UCSD-AML1 (cell line): ENCODE results near the gene GPC5.

Source experiments
- DNase-seq: peaks from one replicate; lab custom pipeline; 2025; ENCODE audit not compliant: unreplicated experiment; lab: John Stamatoyannopoulos, UW

The GPC5 gene

GRCh38 chr13:91534996-91535395, 136.6 kb downstream of the GPC5 start:
- no peak for DNase-seq

DNA sequence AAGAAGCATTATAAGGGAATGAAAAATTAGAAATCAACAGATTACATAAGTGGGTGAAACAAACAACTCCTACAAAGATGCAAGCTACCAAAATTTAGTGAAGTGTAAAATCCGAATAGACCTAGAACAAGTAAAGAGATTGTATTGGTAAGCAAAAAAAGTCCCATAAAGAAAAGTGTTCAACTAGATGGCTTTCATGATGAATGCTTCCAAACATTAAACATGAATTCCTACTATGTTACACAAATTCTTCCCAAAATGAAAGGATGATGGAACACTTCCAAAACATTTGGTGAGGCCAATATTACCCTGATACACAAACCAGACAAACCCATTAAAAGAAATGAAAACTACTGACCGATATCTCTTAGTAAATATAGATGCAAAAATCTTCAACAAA, 139.0 kb downstream of the GPC5 start:
- no peak for DNase-seq

DNA sequence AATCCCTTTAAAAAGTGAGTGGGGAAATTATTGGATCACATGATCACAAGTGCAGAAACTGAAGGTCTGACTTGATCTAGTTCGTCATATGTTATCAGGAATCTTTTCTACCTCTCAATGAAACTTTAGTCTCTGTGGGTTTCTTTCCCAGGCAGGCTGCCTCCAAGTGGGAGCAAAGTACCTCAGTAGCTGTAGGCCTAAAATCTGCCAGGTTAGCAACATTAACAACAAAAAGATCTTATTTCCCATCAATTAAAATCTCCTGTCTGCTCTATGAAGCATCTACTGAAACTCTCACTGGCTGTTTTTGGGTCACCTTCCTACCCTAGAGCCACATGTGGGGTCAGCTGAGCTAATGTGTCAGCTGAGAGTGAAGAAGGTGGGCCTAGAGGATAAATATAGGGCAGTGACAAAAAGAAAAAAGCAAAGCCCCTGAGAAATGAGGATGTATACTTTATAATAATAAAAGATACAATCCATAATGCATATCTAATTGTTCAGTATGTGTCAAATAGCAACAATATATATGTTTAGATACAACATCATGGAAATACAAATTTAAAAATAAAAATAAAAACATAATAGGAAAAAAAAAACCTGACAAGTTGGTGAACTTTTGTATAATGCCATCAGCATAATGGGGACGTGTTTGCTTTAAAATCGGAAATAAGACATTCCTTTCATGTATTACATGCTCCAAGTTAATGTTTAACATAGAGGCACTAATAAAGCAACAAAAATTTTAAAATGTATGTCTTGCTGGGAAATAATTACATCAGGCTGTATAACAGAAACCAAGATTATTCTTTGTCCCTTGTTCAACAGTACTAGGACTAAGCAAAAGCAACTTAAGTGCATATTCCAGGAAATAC, 141.1 kb downstream of the GPC5 start:
- no peak for DNase-seq

GRCh38 chr13:91540158-91540736, 141.8 kb downstream of the GPC5 start:
- DNase-seq: no peak

- no peak for DNase-seq
These were observed 146.3 kb downstream of the GPC5 start for GRCh38 chr13:91544723-91545122.

GRCh38 chr13:91546900-91547299, 148.5 kb downstream of the GPC5 start:
- no peak for DNase-seq

DNA sequence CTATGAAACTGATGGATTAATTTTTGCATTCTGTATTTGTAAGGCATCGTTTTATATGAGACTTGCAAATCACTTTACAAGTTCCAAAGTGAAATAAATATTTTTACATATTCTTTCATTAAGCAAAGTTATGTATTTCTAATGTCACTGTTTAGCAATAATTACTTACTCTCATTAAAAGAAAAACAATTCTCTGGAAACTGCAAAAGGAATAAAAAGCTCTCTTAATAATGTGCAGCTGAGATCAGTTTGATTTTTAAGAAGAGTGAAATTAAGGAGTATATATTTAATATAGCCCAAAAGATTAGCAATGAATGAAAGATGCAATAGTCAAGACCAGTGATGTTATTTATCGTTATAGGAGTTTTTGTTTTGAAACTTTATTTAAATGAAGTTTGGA, 155.2 kb downstream of the GPC5 start:
- DNase-seq: no peak

DNA sequence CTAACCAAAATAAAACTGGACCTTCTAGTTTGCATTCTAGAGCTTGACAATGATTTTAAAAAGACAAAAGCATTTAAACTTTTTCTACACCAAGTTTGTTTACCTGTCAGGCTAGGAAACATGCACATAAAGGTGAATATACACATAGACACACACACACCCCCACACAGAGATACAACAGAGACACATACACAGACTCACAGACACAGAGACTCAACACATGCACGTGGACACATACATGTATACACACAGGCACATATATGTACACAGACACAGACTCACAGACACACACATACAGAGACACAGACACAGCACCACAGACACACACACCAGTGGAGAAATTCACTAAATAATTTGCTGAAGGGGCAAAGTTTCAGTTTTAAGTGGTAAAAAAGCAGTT, 155.7 kb downstream of the GPC5 start:
- DNase-seq: no peak

DNA sequence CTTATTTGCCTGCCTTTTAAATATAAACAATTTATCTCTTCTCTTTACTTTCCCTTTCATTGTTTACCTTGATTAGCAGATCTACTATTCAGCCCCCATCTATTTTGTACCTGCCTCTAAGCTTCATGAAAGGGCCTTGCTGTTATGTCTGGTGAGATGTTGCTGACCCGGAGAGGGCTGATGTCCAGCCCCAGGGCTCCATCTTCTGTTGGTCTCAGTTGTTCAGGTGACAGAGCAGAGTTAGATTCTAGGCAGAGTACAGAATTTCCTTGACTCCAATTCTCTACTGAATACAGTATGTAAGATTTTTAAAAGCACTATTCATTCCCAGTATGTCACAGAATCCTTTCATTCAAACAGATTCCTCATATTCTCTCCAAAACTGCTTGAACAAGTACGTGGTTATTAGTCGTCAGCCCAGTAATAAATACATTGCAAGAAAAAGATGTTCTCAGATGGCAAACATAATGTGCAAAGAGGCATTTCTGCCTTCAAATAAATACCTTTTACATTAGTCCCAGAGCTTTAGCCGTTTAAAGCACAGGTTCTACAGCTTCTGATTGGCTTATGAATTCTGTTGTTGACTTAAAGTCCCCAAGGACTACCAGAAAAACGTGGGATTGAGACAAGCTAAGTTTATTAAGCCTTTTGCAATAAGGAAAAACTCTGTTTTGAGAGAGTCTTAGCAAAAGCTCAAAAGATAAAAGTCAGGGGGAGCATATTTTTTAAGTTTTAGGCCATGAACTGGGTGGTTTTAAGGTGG, 159.1 kb downstream of the GPC5 start:
- no peak for DNase-seq

DNA sequence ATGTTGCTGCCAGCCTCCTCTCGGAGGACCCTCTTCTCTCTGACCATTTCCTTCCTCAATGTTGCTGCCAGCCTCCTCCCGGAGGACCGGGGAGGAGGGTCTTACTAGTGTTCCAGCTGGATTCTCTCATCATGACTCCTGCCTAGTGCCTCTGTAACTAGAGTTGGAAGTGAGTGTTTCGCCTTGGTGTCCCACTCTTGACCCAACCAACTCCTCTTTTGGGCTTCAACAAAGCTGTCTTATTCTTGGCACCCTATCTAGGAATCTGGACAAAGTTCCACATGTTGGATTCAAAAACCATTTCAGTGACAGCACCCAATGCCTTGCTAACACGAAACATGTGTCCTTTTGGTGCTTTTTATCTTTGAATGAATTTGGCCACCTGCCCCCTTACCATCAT, 165.4 kb downstream of the GPC5 start:
- no peak for DNase-seq

- no peak for DNase-seq
These were observed 166.0 kb downstream of the GPC5 start for GRCh38 chr13:91564396-91564795.

- DNase-seq: no peak
These were observed 166.9 kb downstream of the GPC5 start for GRCh38 chr13:91565296-91565695.

DNA sequence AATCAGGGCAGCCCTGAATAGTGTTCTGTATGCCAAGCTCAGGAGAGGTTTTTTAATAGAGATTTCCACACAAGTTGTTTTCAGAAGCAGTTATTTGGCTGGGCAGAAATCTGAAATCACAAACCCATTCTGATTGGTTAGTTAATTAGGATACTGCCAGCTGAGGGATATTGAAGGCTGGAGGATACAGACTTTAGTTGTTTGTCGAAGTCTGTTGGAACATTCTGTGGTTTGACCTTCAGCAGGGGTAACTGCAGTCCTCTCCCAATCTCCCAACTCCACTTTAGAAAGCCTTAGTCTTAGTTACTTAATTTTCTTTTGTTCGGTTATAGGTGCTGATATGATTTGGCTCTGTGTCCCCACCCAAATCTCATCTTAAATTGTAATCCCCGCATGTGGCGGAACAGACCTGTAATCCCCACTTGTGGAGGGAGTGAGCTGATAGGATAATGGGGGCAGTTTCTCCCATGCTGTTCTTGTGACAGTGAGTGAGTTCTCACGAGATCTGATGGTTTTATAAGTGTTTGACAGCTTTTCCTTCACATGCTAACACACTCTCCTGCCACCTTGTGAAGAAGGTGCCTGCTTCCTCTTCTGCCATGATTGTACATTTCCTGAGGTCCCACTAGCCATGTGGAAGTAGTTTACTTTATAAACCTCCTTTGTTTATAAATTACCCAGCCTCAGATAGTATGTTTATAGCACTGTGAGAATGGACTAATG, 169.2 kb downstream of the GPC5 start:
- DNase-seq: no peak

- no peak for DNase-seq
These were observed 173.3 kb downstream of the GPC5 start for GRCh38 chr13:91571681-91572080.

GRCh38 chr13:91572439-91572838, 174.0 kb downstream of the GPC5 start:
- no peak for DNase-seq

GRCh38 chr13:91572944-91573598, 174.7 kb downstream of the GPC5 start:
- no peak for DNase-seq

DNA sequence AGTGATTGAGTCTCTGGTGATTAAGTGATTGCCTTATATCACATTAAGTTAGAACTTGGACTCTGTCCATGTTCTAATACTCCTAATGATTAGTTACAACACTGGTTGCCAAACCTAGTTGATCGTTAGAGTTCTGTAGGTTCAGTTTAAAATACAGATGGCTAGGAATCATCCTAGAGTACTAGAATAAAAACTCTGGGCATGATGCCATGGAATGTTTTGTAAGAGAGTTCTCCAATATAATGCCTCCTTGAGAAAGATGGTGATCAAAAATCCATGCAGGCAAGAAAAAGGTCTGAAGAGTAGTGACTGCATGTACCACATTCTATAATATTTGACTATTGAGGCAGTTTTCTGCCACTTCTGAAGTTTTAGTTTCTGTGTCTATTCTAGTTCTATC, 176.3 kb downstream of the GPC5 start:
- no peak for DNase-seq

- no peak for DNase-seq
These were observed 178.2 kb downstream of the GPC5 start for GRCh38 chr13:91576590-91576989.

DNA sequence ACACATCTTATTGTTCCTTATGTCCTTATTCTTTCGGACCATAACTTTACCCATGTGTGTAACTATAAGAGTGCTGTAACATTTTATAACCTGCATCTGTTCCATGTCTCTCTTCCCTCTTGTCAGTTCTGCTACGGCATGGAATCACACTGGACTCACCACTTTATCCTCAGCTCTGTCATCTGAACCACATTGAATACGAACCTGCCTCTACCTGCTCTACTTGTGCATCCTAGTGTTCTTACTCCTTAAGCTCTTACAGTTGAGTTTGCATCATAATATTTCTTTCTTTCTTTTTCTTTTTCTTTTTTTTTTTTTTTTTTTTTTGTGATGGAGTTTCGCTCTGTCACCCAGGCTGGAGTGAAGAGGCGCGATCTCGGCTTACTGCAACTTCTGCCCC, 180.9 kb downstream of the GPC5 start:
- no peak for DNase-seq

- no peak for DNase-seq
These were observed 182.3 kb downstream of the GPC5 start for GRCh38 chr13:91580749-91581148.

- no peak for DNase-seq
These were observed 188.2 kb downstream of the GPC5 start for GRCh38 chr13:91586609-91587008.
